Muscle layer of duodenum (tissue), 2 donors: ENCODE measurements around the gene MYDGF.
A peak's percentile ranks its signal among the peaks of the same experiment; 100 is the strongest.

Experiments
- H3K27ac ChIP-seq: one replicate; pipeline ENCODE4 v1.7.0; 2013; ENCODE audit warnings: mild to moderate bottlenecking, low read length
- H3K27me3 ChIP-seq: one replicate; pipeline ENCODE4 v1.7.0; 2013; ENCODE audit warnings: low read depth, mild to moderate bottlenecking, control low read depth, low read length
- H3K36me3 ChIP-seq, 2 donors: one replicate each; pipeline ENCODE4 v1.7.0; 2013; ENCODE audit warnings: low read length in 2 of 2, control low read depth in 1 of 2, mild to moderate bottlenecking in 1 of 2; ENCODE audit not compliant: insufficient read depth in 2 of 2, control insufficient read depth in 1 of 2
- H3K4me1 ChIP-seq, 2 donors: one replicate each; pipeline ENCODE4 v1.7.0; 2013; ENCODE audit warnings: low read length in 2 of 2, mild to moderate bottlenecking in 2 of 2, control low read depth in 1 of 2, moderate library complexity in 1 of 2; ENCODE audit not compliant: insufficient read depth in 2 of 2, control insufficient read depth in 1 of 2
- H3K4me3 ChIP-seq, 2 donors: one replicate each; pipeline ENCODE4 v1.7.0; 2013; ENCODE audit warnings: low read length in 2 of 2, low read depth in 1 of 2, mild to moderate bottlenecking in 1 of 2
- H3K9me3 ChIP-seq, 2 donors: one replicate each; pipeline ENCODE4 v1.7.0; 2013; ENCODE audit warnings: low read length in 2 of 2, control low read depth in 1 of 2, mild to moderate bottlenecking in 1 of 2; ENCODE audit not compliant: control insufficient read depth in 1 of 2
- donor health status: healthy.

MYDGF gene

DNA sequence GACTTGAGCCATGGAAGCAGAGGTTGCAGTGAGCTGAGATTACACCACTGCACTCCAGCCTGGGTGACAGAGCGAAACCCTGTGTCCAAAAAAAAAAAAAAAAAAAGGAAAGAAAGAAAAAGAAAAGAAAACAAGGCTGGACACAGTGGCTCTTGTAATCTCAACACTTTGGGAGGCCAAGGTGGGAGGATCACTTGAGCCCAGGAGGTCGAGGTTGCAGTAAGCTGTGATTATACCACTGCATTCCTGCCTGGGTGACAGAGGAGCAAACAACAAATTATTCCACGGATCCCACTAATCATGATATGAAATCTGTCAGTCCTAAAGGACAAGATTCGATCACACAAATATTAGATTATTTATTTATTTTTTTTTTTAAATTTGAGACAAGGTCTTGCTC lies 3.1 kb upstream of the MYDGF start:
- Histone ChIP-seq H3K4me1 (peaks cover 0 to 20% of the 10 kb centered on the region in 2 donors), H3K9me3 (no peaks in the 10 kb centered on the region), H3K36me3 (peaks cover 9 to 21% of the 10 kb centered on the region in 2 donors), H3K27ac (no peak overlapping the region), H3K4me3 (no peak overlapping the region), H3K27me3 (no peaks in the 10 kb centered on the region)

DNA sequence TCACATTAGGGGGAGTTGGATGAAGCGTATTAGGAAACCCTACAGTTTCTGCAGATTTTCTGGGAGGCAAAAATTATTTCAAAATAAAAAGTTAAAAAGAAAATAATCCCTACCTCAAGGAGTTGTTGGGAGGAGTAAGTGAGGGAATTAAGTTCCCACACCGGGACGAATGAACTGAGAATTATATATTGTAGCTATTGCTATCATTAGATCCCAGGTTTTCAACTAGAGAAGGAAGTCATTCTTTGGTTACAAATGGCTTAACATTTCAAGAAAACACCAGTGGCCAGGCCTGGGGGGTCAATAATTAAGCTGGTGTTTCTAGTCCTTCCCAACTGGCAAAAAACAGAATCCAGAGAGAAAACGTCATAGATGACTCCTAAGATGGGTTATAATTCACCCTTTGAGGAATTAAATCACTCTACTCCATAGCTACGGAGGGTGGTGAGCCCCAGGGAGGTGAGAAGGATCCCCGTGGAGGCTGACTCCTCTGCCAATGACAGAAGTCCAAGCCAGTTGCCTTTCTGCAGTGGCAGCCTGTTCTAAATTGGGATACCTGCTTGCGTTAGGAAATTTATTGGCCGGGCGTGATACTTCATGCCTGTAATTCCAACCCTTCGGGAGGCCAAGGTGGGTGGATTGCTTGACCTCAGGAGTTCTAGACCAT lies 1.2 kb upstream of the MYDGF start:
- no peak overlapping the region for H3K27ac ChIP-seq

DNA sequence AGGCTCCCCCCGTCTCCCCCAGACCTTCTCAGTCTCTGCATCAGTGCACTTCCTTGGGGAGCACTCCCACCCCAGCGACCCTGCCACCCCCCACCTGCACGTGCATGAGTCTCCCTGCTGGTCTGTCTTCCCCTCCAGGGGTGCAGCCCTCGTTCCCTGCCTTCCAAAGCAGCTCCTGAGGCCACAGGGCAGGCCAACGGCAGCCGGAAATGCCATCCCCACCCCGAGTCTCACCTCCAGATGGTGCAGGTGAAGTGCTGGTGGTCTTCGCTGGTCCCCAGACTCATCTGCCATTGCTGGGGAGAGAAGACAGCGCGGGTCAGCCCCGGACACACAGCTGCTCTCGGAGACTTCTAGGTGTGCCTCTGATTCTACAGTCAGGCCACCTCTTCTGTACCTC lies 5.5 kb downstream of the MYDGF start:
- Histone ChIP-seq H3K9me3 (no peaks in the 10 kb centered on the region), H3K4me3 (no peak overlapping the region), H3K36me3 (peaks cover 35 to 59% of the 10 kb centered on the region in 2 donors)

More for the DNA sequence above, 1.2 kb upstream of the MYDGF start:
- no peaks in the 10 kb centered on the region for H3K9me3 ChIP-seq
- peaks cover 0 to 18% of the 10 kb centered on the region in 2 donors for H3K4me1 ChIP-seq
- no peaks in the 10 kb centered on the region for H3K27me3 ChIP-seq
- no peak overlapping the region for H3K4me3 ChIP-seq
- H3K36me3 ChIP-seq: peaks cover 9 to 14% of the 10 kb centered on the region in 2 donors

DNA sequence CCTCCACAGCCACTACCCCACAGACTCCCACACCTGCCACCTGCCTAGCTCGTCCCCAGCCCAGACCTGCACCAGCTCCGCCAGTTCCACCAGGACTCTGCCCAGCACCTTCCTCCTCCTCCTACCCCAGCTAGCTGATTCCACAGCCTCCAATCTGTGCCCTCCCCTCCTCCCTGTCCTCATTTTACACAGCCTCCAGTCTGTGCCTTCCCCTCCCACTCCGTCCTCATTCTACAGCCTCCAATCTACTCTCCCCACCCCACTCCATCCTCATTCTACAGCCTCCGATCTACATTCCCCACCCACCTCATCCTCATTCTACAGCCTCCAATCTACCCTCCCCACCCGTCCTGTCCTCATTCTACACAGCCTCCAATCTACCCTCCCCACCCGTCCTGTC lies 7.3 kb downstream of the MYDGF start:
- Histone ChIP-seq H3K9me3 (peaks cover 0 to 8% of the 10 kb centered on the region in 2 donors), H3K27me3 (no peaks in the 10 kb centered on the region), H3K36me3 (peaks cover 40 to 77% of the 10 kb centered on the region in 2 donors), H3K27ac (no peak overlapping the region), H3K4me1 (no peaks in the 10 kb centered on the region), H3K4me3 (no peak overlapping the region)

More for the DNA sequence above, 5.5 kb downstream of the MYDGF start:
- peaks cover 0 to 17% of the 10 kb centered on the region in 2 donors for H3K4me1 ChIP-seq
- no peaks in the 10 kb centered on the region for H3K27me3 ChIP-seq
- H3K27ac ChIP-seq: no peak overlapping the region

DNA sequence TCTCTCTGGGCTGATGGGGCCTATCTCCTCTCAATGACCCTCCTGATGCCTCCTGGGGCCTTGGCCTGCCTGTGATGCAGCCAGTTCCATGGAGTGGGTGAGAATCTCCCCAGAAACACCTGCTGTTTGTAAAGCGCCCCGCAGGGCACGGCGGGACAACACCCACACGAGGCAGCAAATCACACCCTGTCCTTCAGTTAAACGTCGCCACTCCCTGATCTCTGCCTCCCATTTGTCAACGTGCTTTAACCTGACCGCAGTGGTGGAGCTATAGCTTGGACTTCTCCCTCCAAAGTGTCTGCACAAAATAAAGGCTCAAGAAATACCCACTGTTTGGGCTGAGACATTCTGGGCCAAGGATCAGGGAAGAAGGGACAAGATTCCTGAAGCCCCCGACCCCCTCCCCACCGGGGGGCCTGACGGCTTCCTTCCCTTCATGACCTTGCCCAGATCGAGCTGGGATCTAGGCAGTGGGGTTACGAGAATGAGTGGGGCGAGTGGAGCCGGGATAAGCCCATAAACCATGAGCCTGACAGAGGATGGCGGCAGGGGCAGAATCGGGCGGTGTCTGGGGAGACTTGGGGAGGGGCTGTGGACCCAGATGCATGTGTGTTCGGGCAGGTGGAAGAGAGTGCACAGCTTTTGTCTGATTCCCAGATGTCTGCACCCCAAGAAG lies 8.0 kb downstream of the MYDGF start:
- Histone ChIP-seq H3K27ac (no peak overlapping the region), H3K4me1 (no peaks in the 10 kb centered on the region), H3K36me3 (peaks cover 45 to 83% of the 10 kb centered on the region in 2 donors), H3K27me3 (no peaks in the 10 kb centered on the region), H3K4me3 (no peak overlapping the region), H3K9me3 (peaks cover 0 to 8% of the 10 kb centered on the region in 2 donors)

DNA sequence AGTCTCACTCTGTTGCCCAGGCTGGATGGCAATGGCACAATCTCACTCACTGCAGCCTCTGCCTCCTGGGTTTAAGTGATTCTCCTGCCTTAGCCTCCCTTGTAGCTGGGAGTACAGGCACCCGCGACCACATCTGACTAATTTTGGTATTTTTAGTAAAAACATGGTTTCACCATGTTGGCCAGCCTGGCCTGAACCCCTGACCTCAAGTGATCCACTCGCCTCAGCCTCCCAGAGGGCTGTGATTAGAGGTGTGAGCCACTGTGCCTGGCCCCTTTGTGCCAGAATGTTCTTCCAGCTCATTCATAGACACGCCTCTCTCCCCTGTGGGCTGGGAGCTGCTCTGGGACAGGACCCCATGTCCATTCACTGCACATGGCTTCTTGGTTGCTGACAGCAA lies 9.1 kb downstream of the MYDGF start:
- Histone ChIP-seq H3K27me3 (no peaks in the 10 kb centered on the region), H3K27ac (no peak overlapping the region), H3K4me3 (no peak overlapping the region), H3K4me1 (no peaks in the 10 kb centered on the region), H3K36me3 (peaks cover 39 to 82% of the 10 kb centered on the region in 2 donors), H3K9me3 (peaks cover 0 to 8% of the 10 kb centered on the region in 2 donors)

DNA sequence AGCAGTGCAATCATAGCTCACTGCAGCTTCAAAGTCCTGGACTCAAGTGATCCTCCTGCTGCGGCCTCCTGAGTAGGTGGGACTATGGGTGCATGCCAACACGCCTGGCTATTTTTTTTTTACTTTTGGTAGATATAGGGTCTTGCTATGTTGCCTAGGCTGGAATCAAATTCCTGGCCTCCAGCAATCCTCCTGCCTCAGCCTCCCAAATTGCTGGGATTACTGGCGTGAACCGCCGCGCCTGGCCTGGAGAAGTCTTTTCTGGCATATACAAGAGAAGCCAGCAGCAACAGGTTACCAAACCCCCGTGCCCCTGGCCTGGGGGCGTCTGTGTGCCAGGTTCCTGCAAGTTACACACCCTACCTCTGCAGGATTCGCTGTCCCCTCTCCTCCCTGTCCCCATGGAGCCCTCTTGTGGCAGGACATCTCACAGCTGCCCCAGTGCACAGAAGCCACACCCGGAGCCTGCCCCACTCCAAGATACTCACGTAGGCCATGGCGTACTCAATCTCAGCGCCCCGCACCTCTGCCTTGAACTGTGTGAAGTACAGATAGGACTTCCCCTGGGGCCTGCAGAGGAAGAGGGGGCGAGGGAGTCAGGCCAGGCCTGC lies 9.9 kb downstream of the MYDGF start:
- Histone ChIP-seq H3K4me3 (no peak overlapping the region), H3K9me3 (peaks cover 0 to 8% of the 10 kb centered on the region in 2 donors), H3K27ac (no peak overlapping the region), H3K36me3 (peaks cover 39 to 82% of the 10 kb centered on the region in 2 donors), H3K27me3 (no peaks in the 10 kb centered on the region), H3K4me1 (no peaks in the 10 kb centered on the region)

DNA sequence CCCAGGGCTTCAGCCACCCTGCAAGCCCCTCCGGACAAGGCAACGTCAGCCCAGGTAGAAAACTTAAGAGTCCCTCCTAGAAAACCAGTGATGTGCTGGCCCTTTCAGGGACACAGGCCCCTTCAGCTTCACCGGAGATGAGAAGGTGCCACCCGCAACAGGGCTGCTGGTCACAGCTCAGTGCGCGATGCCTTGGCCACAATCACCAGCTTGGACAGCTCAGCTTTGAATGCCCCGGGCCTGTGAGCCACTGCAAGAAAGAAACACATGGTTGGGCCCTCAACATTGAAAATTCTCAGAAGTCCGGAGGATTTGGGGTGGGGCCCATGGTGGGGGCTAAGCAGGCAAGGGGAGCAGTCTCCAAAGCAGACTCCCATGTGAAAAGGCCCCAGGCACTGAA lies 12.3 kb downstream of the MYDGF start:
- peaks cover 31 to 75% of the 10 kb centered on the region in 2 donors for H3K36me3 ChIP-seq

DNA sequence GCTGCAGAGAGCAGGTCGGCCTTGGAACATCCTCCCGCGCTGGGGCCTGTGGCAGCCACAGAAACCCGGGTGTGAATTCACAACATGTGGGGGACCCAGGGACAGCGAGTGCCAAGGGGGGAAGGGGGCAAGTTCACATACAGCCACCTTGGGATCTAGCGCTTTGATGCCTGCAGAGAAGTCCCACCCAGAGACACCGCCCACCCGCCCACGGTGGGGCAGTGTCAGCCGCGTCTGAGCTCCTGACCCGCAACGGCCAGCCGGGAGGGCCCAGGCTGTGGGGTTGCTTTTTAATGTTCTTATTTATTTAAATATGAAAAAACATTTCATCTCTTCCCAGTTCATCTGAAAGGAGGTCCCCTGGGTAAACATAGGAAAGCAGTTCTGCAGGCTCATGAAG lies 12.9 kb downstream of the MYDGF start:
- no peak overlapping the region for H3K27ac ChIP-seq
- H3K4me1 ChIP-seq: no peaks in the 10 kb centered on the region
- H3K4me3 ChIP-seq: no peak overlapping the region
- no peaks in the 10 kb centered on the region for H3K27me3 ChIP-seq
- H3K9me3 ChIP-seq: peaks cover 0 to 8% of the 10 kb centered on the region in 2 donors
- H3K36me3 ChIP-seq: peaks cover 27 to 73% of the 10 kb centered on the region in 2 donors

More for the DNA sequence above, 12.3 kb downstream of the MYDGF start:
- no peaks in the 10 kb centered on the region for H3K4me1 ChIP-seq
- no peaks in the 10 kb centered on the region for H3K27me3 ChIP-seq
- H3K9me3 ChIP-seq: peaks cover 0 to 8% of the 10 kb centered on the region in 2 donors
- H3K27ac ChIP-seq: no peak overlapping the region
- H3K4me3 ChIP-seq: peak overlapping the region in 1 of 2 donors; percentile 32

DNA sequence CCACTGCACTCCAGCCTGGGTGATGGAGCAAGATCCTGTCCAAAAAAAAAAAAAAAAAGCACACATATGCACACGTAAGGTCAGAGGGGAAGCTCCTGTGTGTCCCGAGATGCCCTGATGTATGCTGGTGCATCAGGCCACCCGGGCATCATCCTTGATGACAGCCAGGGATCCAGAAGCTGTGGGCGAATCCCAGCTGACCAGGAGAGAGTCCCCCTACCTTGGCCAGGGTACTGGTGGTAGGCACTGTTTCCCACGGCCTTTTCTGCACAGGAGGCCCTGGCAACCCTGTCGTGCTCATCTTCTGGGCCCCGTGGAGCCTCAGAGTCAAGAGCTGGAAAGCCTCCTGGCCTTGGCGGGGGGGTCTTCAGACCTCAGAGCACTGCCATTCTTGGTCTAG lies 14.0 kb downstream of the MYDGF start:
- Histone ChIP-seq H3K36me3 (peaks cover 21 to 70% of the 10 kb centered on the region in 2 donors), H3K27ac (no peak overlapping the region), H3K9me3 (peaks cover 0 to 8% of the 10 kb centered on the region in 2 donors), H3K4me3 (no peak overlapping the region), H3K4me1 (no peaks in the 10 kb centered on the region), H3K27me3 (no peaks in the 10 kb centered on the region)
